ENCODE results near the gene RASL10A.

DNA sequence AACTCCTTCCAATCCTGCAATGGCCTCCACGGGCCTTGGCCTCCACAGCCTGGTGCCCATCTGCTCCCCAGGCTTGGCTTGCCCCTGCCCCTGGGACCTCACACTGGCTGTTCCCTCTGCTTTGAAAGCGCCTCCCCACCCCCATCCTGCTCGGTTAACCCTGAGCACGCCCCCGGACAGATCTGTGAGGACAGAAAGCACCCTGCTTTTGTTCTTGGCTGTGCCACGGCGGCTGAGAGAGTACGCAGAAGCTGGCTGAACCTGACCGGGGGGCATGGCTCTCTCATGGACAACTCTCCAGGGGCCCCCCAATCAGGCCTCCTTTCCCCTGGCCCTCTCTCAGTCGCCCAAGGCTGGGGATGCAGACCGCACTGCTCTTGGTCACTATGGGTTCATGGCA lies 20.2 kb upstream of the RASL10A start:
- TF ChIP-seq, protein P1, sequence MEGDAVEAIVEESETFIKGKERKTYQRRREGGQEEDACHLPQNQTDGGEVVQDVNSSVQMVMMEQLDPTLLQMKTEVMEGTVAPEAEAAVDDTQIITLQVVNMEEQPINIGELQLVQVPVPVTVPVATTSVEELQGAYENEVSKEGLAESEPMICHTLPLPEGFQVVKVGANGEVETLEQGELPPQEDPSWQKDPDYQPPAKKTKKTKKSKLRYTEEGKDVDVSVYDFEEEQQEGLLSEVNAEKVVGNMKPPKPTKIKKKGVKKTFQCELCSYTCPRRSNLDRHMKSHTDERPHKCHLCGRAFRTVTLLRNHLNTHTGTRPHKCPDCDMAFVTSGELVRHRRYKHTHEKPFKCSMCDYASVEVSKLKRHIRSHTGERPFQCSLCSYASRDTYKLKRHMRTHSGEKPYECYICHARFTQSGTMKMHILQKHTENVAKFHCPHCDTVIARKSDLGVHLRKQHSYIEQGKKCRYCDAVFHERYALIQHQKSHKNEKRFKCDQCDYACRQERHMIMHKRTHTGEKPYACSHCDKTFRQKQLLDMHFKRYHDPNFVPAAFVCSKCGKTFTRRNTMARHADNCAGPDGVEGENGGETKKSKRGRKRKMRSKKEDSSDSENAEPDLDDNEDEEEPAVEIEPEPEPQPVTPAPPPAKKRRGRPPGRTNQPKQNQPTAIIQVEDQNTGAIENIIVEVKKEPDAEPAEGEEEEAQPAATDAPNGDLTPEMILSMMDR (IDR thresholded peaks at IDR 0.05; ENCODE audit: poor library complexity) = no peak
- TF ChIP-seq EZH2 (IDR thresholded peaks at IDR 0.05; ENCODE audit: borderline replicate concordance) (no peak), EZH2phosphoT487 (IDR thresholded peaks at IDR 0.05; ENCODE audit: low read depth, severe bottlenecking, unreplicated experiment) (no peak)

All from hepatocyte (in vitro differentiated cells).